ENCODE measurements around the gene TMED1. TPM values are rescaled to one million over a fixed set of nuclear protein-coding genes. Genes with fewer than 3 reads are reported as not detected.

The TMED1 gene
- total RNA-seq, 3 donors from 2014 or later: 27.2 to 51.2 (median 42.4) TPM

DNA sequence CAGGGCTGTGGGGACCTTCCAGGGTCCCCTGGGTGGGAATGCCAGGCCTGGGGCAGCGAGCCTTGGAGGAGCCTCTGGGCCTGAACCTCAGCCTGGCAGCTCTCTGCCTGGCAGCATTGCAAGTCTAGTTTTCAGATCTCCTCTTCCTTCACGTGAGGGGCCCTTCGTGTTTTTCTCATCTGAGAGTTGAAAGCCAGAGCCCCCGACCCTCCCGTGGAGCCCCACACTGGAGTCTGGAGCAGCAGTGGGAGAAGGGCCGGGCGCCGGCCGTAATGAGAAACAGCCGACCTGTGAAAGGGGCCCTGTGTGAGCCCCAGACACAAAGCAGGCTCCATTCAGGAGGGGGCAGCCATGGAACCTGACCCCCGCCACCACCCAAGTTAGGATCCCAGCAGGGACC, 19.3 kb downstream of the TMED1 start:
- TF ChIP-seq, protein P1, sequence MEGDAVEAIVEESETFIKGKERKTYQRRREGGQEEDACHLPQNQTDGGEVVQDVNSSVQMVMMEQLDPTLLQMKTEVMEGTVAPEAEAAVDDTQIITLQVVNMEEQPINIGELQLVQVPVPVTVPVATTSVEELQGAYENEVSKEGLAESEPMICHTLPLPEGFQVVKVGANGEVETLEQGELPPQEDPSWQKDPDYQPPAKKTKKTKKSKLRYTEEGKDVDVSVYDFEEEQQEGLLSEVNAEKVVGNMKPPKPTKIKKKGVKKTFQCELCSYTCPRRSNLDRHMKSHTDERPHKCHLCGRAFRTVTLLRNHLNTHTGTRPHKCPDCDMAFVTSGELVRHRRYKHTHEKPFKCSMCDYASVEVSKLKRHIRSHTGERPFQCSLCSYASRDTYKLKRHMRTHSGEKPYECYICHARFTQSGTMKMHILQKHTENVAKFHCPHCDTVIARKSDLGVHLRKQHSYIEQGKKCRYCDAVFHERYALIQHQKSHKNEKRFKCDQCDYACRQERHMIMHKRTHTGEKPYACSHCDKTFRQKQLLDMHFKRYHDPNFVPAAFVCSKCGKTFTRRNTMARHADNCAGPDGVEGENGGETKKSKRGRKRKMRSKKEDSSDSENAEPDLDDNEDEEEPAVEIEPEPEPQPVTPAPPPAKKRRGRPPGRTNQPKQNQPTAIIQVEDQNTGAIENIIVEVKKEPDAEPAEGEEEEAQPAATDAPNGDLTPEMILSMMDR (IDR thresholded peaks at IDR 0.05): no peak
- TF ChIP-seq POLR2AphosphoS5 (IDR thresholded peaks at IDR 0.05): no peak
- TF ChIP-seq POLR2A (IDR thresholded peaks at IDR 0.05): no peak
- Histone ChIP-seq H3K4me1 (no peaks in the 10 kb centered on the region), H3K4me3 (peak overlapping the region; percentile 49 to 68 (median 51)), H3K27ac (peak overlapping the region; percentile 78 to 95), H3K27me3 (no peaks in the 10 kb centered on the region), H3K36me3 (no peaks in the 10 kb centered on the region), H3K9me3 (no peaks in the 10 kb centered on the region)
- intact Hi-C loops (cut with DNase I; ENCODE audit: low total_unique reads): no loop called here
- no peak for DNase-seq (ENCODE audit: low spot score in 2 of 2)

DNA sequence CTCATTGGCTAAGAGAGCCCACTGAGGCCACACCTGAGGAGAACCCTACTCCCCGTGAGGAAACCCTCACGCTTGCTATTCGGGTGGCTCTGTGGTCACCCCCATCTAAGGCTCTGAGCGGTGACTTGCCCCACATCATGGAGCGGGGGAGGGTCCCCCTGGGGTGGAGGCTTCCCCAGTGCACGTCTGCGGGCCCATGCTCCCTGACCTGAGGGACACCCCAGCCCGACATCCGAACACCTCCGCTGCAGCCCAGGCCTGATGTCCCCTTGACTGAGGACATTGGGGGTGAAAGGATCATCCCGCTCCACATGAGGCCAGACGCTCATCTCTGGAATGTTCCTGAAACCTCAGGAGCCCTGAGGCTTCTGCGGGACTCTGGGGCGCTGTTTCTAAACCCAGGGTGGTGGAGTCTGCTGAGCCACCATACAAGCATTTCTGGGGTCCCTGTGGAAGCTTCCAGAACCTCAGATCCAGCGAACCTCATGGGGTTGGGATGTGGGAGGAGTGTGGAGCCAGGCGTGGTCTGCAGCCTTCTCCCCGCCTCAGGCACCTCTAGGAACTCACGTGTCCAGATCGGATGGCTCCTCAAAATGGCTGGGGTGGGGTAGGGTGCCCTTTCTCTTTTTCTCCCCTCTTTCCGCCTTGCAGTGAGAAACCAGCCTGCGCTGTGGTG, 19.9 kb downstream of the TMED1 start:
- DNase-seq (ENCODE audit: low spot score in 2 of 2): no peak
- no peaks in the 10 kb centered on the region for H3K4me1 ChIP-seq
- peak overlapping the region; percentile 78 to 95 for H3K27ac ChIP-seq
- H3K36me3 ChIP-seq: no peaks in the 10 kb centered on the region
- peak overlapping the region; percentile 49 to 68 (median 51) for H3K4me3 ChIP-seq
- intact Hi-C loops (cut with DNase I; ENCODE audit: low total_unique reads): no loop called here
- no peaks in the 10 kb centered on the region for H3K27me3 ChIP-seq
- no peak for TF ChIP-seq POLR2AphosphoS5 (IDR thresholded peaks at IDR 0.05)
- TF ChIP-seq POLR2A (IDR thresholded peaks at IDR 0.05): no peak
- TF ChIP-seq, protein P1 (IDR thresholded peaks at IDR 0.05): no peak
- H3K9me3 ChIP-seq: no peaks in the 10 kb centered on the region

GRCh38 chr19:10815007-10815536, 20.9 kb downstream of the TMED1 start:
- TF ChIP-seq, protein P1 (IDR thresholded peaks at IDR 0.05): no peak
- TF ChIP-seq POLR2AphosphoS5 (IDR thresholded peaks at IDR 0.05) (no peak), POLR2A (IDR thresholded peaks at IDR 0.05) (no peak)
- Histone ChIP-seq H3K4me1 (no peaks in the 10 kb centered on the region), H3K27ac (peak overlapping the region in 1 of 2 donors; percentile 95), H3K9me3 (no peaks in the 10 kb centered on the region), H3K36me3 (no peaks in the 10 kb centered on the region), H3K27me3 (no peaks in the 10 kb centered on the region), H3K4me3 (peak overlapping the region in 1 of 3 donors; percentile 68)
- intact Hi-C loops (cut with DNase I; ENCODE audit: low total_unique reads): no loop called here
- no peak for DNase-seq (ENCODE audit: low spot score in 2 of 2)

DNA sequence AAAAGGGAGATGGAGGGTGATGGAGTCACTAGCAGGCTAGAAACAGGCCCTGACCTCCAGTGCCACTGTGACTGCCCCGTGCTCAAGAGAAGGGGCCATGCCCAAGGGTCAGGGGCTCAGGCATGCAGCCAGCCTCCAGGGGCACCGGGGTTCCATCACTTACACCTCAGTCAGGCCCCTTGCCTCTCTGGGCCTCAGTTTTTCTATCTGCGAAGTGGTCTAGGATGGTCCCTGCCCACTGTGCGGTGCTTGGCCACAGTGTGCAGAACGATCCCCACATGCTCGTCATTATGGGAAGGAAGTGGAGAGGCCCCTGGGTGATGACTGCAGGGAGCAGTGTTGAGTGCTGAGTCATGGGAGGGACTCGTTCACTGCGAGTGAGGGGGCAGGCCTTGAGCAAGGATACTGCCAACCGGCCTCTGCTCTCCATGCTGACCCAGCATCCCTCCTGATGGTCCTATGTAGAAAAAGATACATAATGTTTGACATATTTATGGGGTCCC, 23.1 kb downstream of the TMED1 start:
- no peaks in the 10 kb centered on the region for H3K27me3 ChIP-seq
- no peaks in the 10 kb centered on the region for H3K4me1 ChIP-seq
- no peak overlapping the region for H3K4me3 ChIP-seq
- no peaks in the 10 kb centered on the region for H3K36me3 ChIP-seq
- intact Hi-C loops (cut with DNase I; ENCODE audit: low total_unique reads): no loop called here
- no peak for DNase-seq (ENCODE audit: low spot score in 2 of 2)
- peak overlapping the region; percentile 45 to 67 for H3K27ac ChIP-seq
- TF ChIP-seq, protein P1 (IDR thresholded peaks at IDR 0.05): no peak
- no peaks in the 10 kb centered on the region for H3K9me3 ChIP-seq

DNA sequence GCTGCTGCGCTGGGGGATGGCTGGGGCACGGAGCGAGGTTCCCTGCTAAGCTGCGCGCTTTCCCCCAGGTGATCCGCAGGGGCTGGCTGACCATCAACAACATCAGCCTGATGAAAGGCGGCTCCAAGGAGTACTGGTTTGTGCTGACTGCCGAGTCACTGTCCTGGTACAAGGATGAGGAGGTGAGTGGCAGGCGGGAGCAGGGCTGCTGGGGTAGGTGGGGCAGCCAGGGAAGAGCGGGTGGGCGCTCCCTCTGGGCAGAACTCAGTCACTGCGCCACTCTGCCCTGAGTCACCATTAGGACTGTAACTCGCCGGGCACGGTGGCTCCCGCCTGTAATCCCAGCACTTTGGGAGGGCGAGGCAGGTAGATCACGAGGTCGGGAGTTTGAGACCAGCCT, 23.8 kb downstream of the TMED1 start:
- Histone ChIP-seq H3K27me3 (no peaks in the 10 kb centered on the region), H3K4me1 (no peaks in the 10 kb centered on the region), H3K36me3 (no peaks in the 10 kb centered on the region), H3K4me3 (no peak overlapping the region), H3K27ac (peak overlapping the region in 1 of 2 donors; percentile 67), H3K9me3 (no peaks in the 10 kb centered on the region)
- DNase-seq (ENCODE audit: low spot score in 2 of 2): no peak
- TF ChIP-seq, protein P1 (IDR thresholded peaks at IDR 0.05): no peak
- TF ChIP-seq POLR2AphosphoS5 (IDR thresholded peaks at IDR 0.05): no peak
- TF ChIP-seq POLR2A (IDR thresholded peaks at IDR 0.05): no peak
- intact Hi-C loops (cut with DNase I; ENCODE audit: low total_unique reads): no loop called here

Data from breast epithelium (tissue), 4 donors.